HG03066 (cell line): ENCODE results near the gene BMF.
"Not testable (repeated sequence)": the region's sequence is repeated elsewhere in the genome, so short reads cannot be mapped to it uniquely, and the experiment has no call there.

ENCODE experiments used
- ATAC-seq: cut with Tn5 transposase; IDR thresholded peaks from one replicate; pipeline ENCODE4 v1.9.1; 2021; ENCODE audit warnings: low read depth; ENCODE audit not compliant: unreplicated experiment

BMF gene

DNA sequence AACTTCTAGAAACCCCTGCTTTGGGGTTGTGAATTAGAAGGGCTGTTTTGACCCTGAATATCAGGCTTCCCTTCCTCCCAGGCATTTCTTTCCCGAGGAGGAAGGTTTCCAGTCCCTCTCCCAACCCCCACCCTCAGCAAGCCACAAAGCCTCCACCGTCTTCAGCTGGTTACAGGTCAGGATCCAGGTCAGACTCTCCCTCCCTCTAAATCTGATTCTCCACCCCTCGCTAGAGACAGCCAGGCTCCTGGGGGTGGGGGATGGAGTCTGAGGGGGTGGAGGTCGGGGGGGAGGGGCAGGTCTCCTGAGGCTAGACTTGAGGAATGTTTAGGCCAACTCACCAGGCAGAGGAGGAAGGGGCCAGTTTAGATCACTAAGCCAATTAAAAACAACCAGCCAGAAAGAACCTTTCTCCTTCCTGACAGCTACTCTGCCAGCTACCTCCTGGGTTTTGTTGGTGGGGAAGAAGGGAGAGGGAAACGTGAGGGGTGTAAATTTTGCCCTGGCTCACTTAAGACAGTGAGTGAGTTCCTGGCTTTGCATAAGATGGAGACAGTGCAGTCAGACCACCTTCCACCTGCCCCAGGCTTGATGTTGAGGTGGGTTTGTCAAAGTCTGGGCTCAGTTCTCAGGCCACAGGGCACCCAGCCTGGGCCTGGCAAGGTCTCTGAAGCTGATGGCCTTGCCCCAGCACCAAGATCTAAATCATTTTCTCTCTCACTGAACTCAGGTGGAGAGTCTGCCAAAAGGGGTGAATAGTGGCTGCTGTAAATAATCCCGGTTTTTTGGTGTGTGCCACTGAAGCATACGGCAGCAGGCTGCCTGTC is 19.5 kb downstream of the BMF start:
- no peak for ATAC-seq

DNA sequence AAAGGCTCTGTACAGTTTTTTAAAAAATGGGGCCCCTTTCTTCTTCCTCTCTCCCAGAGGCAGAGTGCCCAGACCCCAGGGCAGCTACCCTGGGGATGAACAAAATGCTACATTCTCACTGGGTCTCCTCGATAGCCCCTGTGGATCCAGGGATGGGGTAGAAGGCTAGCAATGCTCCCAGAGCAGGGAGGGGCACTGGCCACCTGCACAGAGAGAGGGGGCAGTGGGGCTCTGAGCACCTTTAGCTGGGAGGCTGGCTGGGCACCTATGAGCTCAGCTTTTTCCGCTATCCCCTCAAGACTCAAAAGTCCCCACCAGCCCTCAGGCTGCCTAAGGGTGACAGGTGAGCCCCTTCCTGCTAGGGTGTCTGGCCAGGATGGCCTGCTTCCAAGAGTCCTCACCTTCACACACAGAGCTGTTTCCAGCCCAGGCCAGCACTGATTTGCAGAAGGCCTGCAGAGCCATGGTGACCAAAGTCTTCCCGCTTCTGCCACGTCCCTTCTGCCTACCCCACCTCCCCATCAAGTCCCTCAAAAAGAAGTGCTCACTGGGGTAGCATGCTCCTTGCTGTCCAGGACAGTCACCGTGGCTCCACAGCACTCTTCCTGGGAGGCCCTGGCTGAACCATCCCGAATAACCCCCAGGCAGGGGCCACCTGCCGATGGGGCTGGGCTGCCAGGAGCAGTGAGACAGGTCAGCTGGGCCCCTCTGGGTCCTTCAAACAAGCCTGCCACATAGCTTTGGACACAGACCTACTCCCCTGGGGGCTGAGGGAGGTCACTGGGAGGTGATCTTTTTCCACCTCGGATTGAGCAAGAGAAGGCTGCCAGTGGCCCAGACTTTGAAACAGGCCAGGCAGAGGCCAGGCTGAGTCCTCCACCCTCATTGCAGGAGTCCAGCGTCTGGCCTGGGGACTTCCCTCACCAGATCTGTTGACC is 20.4 kb downstream of the BMF start:
- ATAC-seq = no peak

DNA sequence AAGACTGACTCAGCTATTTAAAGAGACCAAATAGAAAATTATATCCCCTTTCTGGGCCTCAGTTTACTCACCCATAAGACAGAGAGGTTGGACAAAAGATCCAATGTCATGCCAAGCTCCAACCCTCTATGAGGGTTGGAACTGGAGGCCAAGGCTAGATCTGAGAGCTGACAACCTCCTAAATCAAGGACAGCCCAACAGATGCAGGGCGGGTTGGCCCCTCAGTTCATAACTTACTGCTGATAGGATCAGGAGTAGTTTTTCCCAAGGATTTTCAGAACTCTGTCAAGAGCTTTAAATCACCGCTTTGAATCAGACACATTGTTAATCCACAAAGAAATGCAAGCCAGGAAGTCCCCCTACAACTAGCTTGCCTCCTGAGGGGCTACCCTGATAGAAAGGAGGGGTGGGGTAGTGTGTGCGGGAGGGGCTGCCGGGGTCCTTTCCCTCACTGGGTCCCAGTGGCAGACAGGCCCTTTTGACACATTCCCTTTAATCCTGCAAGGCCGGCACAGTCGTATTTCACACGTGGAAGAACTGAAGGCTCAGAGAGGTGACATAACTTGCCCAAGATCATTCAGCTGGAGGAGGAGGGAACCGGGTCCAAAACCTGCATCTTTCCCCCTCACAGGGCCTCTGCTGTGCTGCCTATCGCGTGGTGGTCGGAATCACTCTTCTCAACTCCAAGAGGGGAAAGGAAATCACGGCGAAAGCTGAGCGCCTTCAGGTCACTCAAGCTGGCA is 21.4 kb downstream of the BMF start:
- ATAC-seq = no peak

DNA sequence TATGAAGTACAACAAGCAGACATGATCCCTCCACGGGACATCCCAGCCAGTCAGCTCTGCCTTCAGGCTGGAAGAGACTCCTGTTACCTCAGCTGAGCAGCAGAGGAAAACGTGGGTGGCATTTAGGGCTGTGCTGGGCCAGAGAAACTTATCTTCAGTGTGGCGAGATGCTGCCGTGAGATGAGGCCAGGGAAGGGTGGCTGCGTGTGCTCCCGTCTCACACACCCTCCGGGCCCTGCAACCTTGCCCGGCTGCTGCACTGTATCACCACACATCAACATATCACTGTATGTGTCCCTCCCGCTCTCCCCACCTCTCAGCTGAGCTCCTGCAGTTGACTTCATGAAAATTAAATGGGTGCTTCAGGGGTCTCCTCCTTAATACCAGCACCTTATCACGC is 23.4 kb downstream of the BMF start:
- ATAC-seq = no peak

DNA sequence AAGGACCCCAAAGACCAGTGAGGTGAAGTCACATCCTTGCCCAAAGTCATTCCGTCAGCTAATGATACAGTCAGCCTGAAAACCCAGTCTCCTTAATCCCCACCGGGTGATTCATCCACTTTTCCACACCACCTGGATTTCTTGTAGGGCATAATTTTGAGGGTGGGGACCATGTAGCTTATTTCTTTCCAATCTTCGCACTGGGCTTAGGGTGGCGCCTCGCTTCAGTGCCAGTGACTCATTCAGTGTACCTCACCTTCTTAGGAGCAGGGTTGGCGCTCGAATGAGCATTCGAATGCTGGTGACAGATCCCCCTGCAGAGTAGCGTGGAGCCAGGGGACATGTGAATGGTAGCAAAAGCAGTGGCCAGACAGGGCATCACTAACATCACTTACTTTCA is 24.0 kb downstream of the BMF start:
- ATAC-seq = no peak

DNA sequence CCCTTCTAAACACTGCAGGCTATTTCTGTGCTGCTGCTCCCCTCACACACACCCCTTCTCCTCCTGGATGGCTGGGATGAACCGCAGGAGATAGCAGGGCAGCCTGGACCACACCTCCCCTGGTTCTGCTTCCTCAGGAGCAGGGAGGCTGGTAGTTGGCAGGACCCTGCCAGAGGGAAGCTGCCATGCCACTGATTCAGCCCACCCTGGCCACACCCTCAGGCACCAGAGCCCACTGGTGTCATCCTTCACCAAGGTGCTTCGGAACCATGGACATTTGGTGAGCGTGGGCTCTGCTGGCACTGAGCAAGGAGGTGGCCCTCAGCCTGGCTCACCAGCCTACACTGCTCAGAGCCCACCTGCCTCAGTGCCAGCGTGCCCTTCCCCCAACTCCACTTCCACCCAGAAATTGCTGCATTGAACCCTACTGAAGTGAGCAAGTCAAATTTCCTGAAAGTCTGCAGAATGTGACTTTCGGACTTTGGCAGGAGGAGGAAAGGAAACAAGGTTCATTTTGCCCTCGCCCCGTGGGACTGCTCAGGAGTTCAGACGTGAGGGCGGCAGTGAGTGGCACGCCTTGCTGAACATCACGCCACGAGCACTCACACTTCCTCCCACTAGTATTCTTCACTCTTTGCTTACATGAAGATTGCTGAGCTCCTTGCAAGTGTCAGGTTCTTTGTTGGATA is 26.3 kb downstream of the BMF start:
- ATAC-seq = no peak

DNA sequence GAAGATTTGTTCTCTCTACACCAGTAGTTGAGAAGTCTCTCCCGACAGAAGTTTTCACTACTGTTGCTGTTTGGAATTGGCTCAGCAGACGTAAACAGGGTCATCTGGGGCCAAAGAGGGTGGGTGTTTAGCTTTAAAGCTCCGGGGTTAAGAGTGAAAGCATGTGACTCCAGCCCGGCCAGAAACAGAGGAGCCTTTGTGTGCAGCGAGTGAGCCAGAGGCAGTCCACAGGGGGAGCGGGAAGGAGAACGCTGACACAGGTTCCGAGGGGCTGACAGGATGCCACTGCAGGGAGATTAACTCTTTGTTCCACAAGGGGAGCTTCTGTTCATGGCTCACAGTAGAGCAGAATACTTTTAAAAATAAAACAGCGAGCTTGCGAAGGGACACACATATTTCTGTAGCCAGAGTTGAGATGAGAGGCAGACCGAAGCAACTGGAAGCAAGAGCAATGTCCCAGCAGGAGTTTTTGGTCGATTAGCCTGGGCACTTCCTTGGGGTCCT is 26.9 kb downstream of the BMF start:
- ATAC-seq = no peak

DNA sequence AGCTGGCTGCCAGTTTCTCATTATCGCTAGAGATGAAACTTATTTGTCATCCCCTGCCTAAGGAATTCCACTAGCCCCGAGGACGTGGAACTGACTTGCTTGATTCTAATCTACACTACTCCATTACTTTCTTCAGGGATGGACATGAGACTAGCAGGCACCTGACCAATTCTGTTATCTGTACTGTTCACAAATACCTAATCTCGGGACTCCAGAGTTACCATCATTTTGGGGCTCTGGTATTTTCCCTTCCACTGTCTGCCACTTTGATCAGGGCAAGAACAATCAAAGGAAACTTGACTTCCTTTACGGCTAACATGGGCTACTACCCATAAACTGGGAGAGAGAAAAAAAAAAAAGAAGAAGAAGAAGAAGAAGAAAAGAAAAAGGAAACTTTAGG is 27.8 kb downstream of the BMF start:
- ATAC-seq = no peak

DNA sequence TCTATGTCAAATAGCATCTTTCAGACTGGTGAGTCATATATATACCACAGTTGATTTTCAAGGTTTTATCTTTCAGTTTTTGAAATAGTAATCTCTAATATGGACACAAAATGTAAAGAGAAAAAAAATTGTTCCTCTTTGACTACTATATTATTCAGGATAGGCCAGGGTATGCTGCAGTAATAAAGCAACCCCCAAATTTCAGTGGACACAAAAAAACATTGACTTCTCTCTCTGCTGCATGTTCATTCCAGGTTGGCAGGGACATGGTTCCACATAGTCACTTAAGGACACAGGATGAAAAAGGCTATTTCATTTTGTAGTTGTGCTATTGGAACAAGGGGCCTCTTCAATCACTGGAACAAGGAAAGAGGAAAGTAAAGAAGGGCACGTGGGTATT is 28.6 kb downstream of the BMF start:
- no peak for ATAC-seq

DNA sequence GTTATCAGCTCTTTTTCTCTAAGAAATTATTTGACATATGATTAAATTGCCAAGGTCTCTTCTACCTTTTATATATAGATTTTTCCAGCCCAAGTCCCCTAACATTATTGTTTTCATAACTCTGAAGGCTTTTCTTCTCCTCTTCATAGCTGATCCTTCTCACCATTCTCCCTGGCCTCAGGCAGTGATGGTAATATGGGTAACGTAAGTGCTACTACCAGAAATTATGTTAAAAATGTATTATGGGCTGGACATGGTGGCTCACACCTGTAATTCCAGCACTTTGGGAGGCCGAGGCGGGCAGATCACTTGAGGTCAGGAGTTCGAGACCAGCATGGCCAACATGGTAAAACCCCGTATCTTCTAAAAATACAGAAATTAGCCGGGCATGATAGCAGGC is 29.2 kb downstream of the BMF start:
- no peak for ATAC-seq

DNA sequence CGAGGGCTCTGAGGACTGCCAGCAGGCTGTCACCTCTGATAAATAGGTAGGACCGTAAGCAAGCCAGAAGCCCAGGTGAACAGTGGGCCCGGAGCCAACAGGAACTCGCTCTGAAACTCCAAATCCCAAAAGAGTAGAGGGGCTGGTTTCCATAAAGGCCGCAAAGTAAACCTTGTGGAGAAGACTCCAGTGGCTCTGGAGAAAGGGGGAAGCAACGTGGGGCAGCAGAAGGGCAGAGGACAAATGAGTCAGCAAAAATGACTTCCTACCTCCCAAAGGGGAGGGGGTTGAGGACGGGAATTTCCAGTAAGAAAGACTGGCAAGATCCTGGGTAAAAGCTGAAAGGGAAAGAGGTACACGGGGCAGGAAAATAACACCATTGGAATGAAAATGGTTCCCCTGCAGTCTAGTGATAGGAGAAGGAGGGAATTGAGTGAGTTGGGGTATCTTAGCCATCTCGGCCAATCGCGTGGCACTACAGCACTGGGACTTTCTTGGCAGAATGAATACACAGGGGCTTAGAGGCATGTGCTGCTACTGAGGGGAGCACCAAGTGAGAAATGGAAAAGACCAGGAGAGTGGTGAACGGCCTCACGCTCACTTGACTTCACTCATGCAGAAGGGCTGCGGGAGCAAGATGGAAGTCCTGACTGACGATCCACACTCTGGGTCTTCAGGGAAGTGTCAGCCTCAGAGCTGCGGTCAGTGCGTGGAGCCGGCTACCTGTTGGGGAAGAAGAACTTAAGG is 33.2 kb downstream of the BMF start:
- no peak for ATAC-seq

DNA sequence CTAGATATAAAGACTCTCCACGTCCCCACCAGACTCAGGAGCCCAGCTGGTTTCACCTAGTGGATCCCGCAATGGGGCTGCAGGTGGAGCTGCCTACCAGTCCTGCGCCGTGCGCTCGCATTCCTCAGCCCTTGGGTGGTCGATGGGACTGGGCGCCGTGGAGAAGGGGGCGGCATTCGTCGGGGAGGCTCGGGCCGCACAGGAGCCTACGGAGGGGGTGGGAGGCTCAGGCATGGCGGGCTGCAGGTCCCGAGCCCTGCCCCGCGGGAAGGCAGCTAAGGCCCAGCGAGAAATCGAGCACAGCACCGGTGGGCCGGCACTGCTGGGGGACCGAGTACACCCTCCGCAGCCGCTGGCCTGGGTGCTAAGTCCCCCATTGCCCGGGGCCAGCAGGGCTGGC is 34.0 kb downstream of the BMF start:
- ATAC-seq = not testable (repeated sequence)

DNA sequence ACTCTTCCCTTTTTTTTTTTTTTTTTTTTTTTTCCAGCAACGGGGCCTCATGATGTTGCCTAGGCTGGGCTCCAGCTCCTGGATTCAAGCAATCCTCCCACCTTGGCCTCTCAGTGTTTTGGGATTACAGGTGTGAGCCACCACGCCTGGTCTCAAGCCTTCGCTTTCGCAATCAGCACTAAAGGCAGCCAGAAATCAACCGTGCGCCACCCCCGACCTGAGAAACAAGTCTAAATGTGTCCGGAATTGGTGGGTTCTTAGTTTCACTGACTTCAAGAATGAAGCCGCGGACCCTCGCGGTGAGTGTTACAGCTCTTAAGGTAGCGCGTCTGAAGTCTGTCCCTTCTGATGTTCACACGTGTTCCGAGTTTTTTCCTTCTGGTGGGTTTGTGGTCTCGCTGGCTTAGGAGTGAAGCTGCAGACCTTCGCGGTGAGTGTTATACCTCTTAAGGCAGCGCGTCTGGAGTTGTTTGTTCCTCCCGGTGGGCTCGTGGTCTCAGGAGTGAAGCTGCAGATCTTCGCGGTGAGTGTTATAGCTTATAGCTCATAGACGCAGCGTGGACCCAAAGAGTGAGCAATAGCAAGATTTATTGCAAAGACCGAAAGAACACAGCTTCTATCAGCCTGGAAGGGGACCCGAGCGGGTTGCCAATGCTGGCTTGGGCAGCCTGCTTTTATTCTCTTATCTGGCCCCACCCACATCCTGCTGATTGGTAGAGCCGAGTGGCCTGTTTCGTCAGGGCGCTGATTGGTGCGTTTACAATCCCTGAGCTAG is 34.8 kb downstream of the BMF start:
- not testable (repeated sequence) for ATAC-seq

DNA sequence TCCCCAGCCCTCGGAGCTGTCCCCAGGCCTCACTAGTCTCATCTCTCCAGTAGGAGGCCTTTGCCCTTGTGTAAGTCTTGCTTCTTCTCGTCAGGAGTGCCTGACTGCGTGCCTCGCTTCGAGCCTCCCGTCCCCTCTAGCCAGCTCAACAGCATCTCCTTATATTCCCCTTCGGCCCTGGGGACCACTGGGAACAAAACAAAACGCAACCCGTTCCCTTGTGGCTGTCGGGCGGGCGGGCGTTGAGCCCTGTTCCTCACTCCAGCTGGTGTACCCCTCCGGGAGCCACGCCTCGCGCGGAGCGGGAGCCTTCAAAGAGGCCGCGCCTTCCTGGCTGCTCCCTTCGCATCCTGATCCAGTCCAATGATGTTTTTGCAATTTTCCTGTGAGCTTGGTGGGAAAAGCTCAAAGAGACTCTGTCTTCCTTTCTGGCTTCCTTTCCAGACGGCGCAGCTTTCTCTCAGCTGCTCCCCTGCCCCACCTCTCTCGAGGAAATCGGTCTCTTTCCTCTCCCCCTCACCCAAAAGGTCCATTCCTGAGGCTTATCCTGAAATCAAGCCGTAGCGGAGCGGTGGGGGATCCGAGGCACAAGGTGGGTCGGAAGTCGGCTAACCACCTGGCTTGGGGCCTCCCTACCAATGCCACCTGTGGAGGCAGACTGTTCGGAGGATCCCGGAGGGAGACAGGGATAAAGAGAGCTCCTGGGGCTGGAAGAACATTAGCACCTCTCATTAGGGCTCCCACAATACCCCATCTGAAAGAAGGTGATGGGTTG is 36.3 kb downstream of the BMF start:
- no peak for ATAC-seq

DNA sequence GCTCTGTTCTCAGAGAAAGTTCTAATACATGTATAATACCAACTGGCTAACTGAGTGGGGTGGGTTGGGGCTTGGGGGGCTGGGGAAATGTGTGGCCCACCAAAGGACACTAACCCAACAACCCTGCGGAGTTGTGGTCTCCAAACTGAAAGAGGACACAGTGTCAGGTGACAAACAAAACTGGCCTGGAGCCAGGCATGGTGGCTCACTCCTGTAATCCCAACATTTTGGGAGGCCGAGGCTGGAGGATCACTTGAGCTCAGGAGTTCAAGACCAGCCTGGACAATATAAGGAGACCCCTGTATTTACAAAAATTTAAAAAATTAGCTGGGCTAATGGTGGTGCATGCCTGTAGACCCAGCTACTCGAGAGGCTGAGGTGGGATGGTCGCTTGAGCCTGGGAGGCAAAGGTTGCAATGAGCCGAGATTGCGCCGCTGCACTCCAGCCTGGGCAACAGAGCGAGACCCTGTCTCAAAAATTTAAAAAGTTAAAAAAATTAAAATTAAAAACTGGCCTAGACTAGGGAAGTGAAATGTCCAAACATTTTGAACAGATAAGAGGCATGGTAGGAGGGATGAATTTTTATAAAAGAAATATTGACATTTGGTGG is 38.0 kb downstream of the BMF start:
- ATAC-seq = no peak

DNA sequence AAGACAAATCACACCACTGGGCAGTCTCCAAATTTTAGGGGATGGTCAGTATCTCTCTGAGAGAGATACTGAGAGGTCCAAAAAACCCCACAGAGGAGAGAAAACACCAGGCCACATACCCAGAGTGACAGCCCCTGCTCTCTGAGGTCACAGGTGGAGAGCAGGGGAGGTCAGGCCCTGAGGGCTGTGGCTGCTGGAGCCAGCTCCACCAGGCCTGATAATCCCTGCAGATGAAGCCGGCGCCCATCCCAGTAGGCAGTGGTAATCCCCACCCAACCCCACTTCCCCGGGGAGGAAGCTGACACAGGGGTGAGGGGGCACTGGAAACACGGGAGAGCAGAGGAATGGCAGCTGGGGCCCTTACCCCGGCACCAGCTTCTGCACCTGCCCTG is 38.5 kb downstream of the BMF start:
- no peak for ATAC-seq
